A549 (cell line): ENCODE data around the gene JKAMP. TPM values are rescaled to one million over a fixed set of nuclear protein-coding genes. Genes with fewer than 3 reads are reported as not detected.

Source experiments
- ATAC-seq, 2 experiments: fragments of 200-7000 bp in 1 of 2; fragments of >200 bp in 1 of 2; cut with Nextera tagmentation in 1 of 2; cut with Tn5 transposase in 1 of 2; 3 replicates each; pipeline versions ENCODE4 v1.8.0 to v1.9.1; 2018 to 2020; ENCODE audit warnings: mild to moderate bottlenecking in 1 of 2, moderate library complexity in 1 of 2
- CTCF ChIA-PET: fragments of 300-600 bp; sonication (Branson Sonifier 250); formaldehyde crosslinking; extraction: SDS; loops from one replicate; lab custom pipeline; 2021; ENCODE audit warnings: antibody characterized with exemption, inconsistent platforms; lab: Yijun Ruan, JAX
- POLR2A ChIA-PET: fragments of 350-600 bp; formaldehyde crosslinking; extraction: SDS; loops from one replicate; lab custom pipeline; 2021; ENCODE audit warnings: antibody characterized with exemption, inconsistent platforms; lab: Yijun Ruan, JAX
- DNase-seq, 2 experiments: peaks; one replicate each; pipeline versions ENCODE4 v3.0.0 to v3.0.0-alpha.2; 2011 to 2016; ENCODE audit warnings: low read depth in 1 of 2, low spot score in 1 of 2
- FAIRE-seq: peaks from 2 replicates; lab custom pipeline; 2011; peaks lifted over from hg19 to GRCh38; lab: Jason Lieb, UNC
- H3K27ac ChIP-seq, 2 experiments: fragments of >200 bp; sonication (Bioruptor Twin); formaldehyde crosslinking; 3 replicates each; pipeline ENCODE4 v1.5.1; 2016 to 2017
- H3K4me1 ChIP-seq: fragments of >200 bp; sonication (Bioruptor Twin); formaldehyde crosslinking; 3 replicates; pipeline ENCODE4 v1.6.1; 2016
- H3K4me2 ChIP-seq: fragments of >200 bp; sonication (Bioruptor Twin); formaldehyde crosslinking; 3 replicates; pipeline ENCODE4 v1.6.1; 2016
- H3K4me3 ChIP-seq: fragments of >200 bp; sonication (Bioruptor Twin); formaldehyde crosslinking; 3 replicates; pipeline ENCODE4 v1.5.1; 2016
- H3K9me3 ChIP-seq: fragments of >200 bp; sonication (Bioruptor Twin); formaldehyde crosslinking; 3 replicates; pipeline ENCODE4 v1.6.1; 2016
- ATOH8 ChIP-seq: fragments of 250-450 bp; sonication (Bioruptor Pico); IDR thresholded peaks from 2 replicates; pipeline ENCODE4 v1.5.0; 2020; ENCODE audit warnings: low read depth, mild to moderate bottlenecking, moderate library complexity
- BCL3 ChIP-seq: fragments of >200 bp; sonication (Bioruptor Twin); formaldehyde crosslinking; IDR thresholded peaks from 3 replicates; pipeline ENCODE4 v1.6.1; 2016
- CBX8 ChIP-seq: fragments of 200-600 bp; sonication (generic); IDR thresholded peaks from 2 replicates; pipeline ENCODE4 v1.6.1; 2016
- CTCF ChIP-seq: fragments of >200 bp; sonication (Bioruptor Twin); formaldehyde crosslinking; IDR thresholded peaks from 3 replicates; pipeline ENCODE4 v1.5.1; 2016
- EHF ChIP-seq: fragments of 250-450 bp; sonication (Bioruptor Pico); IDR thresholded peaks from 2 replicates; pipeline ENCODE4 v1.5.0; 2020; ENCODE audit warnings: mild to moderate bottlenecking
- GATA3 ChIP-seq: IDR thresholded peaks from 2 replicates; pipeline ENCODE4 v1.6.1; 2012; ENCODE audit warnings: borderline replicate concordance
- HDAC2 ChIP-seq: fragments of 200-600 bp; sonication (generic); IDR thresholded peaks from 2 replicates; pipeline ENCODE4 v1.6.1; 2016
- KDM5A ChIP-seq: fragments of 200-600 bp; sonication (generic); IDR thresholded peaks from 2 replicates; pipeline ENCODE4 v1.6.1; 2016; ENCODE audit warnings: antibody characterized with exemption, mild to moderate bottlenecking
- MYC ChIP-seq: IDR thresholded peaks from 2 replicates; pipeline ENCODE4 v1.6.1; 2012; ENCODE audit warnings: mild to moderate bottlenecking, inconsistent platforms, low read length, improper control_type of control experiment, borderline replicate concordance
- PHF8 ChIP-seq: fragments of 200-600 bp; sonication (generic); IDR thresholded peaks from 2 replicates; pipeline ENCODE4 v1.6.1; 2016; ENCODE audit warnings: low read depth, mild to moderate bottlenecking, antibody characterized with exemption, moderate library complexity, borderline replicate concordance
- RAD21 ChIP-seq, 2 experiments: fragments of >200 bp in 1 of 2; sonication (Bioruptor Twin) in 1 of 2; formaldehyde crosslinking in 1 of 2; IDR thresholded peaks in 1 of 2; conservative IDR thresholded peaks in 1 of 2; 2 replicates in 1 of 2; 3 replicates in 1 of 2; pipeline ENCODE4 v1.6.1; 2012 to 2018; ENCODE audit warnings: inconsistent platforms in 1 of 2
- RARB ChIP-seq: fragments of 250-450 bp; sonication (Bioruptor Pico); IDR thresholded peaks from 2 replicates; pipeline ENCODE4 v1.8.0; 2021; ENCODE audit warnings: mild to moderate bottlenecking, moderate library complexity
- RNF2 ChIP-seq: fragments of 200-600 bp; sonication (generic); IDR thresholded peaks from 2 replicates; pipeline ENCODE4 v1.6.1; 2016; ENCODE audit warnings: low read depth, mild to moderate bottlenecking, antibody characterized with exemption, moderate library complexity, borderline replicate concordance
- SMC3 ChIP-seq: fragments of >200 bp; sonication (Bioruptor Twin); formaldehyde crosslinking; IDR thresholded peaks from 3 replicates; pipeline ENCODE4 v1.6.1; 2018; ENCODE audit warnings: inconsistent platforms
- TFCP2L1 ChIP-seq: fragments of 250-450 bp; sonication (Bioruptor Pico); IDR thresholded peaks from 2 replicates; pipeline ENCODE4 v1.5.0; 2021; ENCODE audit warnings: mild to moderate bottlenecking
- TP53 ChIP-seq: fragments of 250-450 bp; sonication (Bioruptor Pico); IDR thresholded peaks from 2 replicates; pipeline ENCODE4 v1.5.0; 2021; ENCODE audit warnings: mild to moderate bottlenecking, moderate library complexity
- ZFP36 ChIP-seq: fragments of 450-650 bp; IDR thresholded peaks from 2 replicates; pipeline ENCODE4 v1.6.1; 2014; ENCODE audit warnings: borderline replicate concordance; ENCODE audit not compliant: partially characterized antibody
- WGBS: methylation state at CpG from one replicate; pipeline ENCODE4 v1.1.6; 2017; ENCODE audit errors: missing lambda C conversion rate; 5-methylcytosine and 5-hydroxymethylcytosine counted together
- polyA plus RNA-seq, 4 experiments: library from polyadenylated mRNA; depleted of rRNA in 3 of 4; stranded (reverse); fragments of >200 nt; fragmentation: RNase III in 1 of 4; extraction: RNeasy Plus Mini Kit Qiagen cat#74134 plus additional on column Dnase treatment in 1 of 4; gene quantifications; 2 replicates in 3 of 4; 3 replicates in 1 of 4; pipeline ENCODE4 v1.2.3, GENCODE V29; 2011 to 2017
- TF ChIP-seq, protein P1 (sequence below): fragments of 450-650 bp; IDR thresholded peaks from 2 replicates; pipeline ENCODE4 v1.6.1; 2014; ENCODE audit warnings: antibody characterized with exemption

Gene JKAMP
- polyA plus RNA-seq, 2 of the 4 experiments (the other 2 are of a cell fraction), result 89.4 to 266 TPM

GRCh38 chr14:59503256-59503655 is 18.9 kb downstream of the JKAMP start:
- ATAC-seq, result no peak
- CTCF ChIA-PET, result interaction anchor here (2.0 to 3.1 kb wide), 2 partner anchors 73 kb away, joined by 8 to 14 read pairs; partner anchors contain the start of gene CCDC175

DNA sequence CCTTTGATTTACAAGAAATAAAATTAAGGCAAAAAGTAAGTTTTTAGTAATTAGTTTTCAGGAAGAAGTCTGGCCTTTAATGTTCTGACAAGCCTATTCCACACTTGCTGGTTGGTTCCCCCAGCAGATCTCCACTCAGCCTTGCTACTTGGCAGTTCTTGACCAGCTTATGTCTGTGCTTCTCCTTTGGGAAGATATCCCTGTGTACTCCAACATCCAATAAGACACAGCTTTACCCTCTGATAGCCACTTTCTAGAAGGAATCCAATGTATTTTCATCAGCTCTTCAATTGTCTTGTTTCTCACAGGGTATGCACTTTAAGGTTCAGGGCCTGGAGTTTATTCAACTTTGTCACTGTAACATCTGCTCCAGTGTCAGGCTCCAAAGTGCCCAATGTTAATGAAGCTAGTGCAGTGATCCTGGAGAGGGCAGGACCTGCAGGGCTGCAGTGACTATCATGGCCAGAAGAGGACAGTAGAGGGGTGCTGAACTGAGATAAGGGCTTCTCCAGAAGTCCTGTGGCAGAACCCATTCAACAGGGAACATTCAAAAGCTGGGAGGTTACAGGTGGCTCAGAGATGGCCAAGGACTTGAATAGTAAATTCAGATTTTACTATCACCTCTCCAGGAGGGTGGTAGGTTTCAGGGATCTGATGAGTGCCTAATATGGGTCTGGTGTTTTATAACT is 22.9 kb downstream of the JKAMP start:
- Histone ChIP-seq H3K4me1 (no peaks in the 10 kb centered on the region), H3K9me3 (no peaks in the 10 kb centered on the region), H3K27ac (no peak overlapping the region), H3K4me3 (no peak overlapping the region), H3K4me2 (no peak overlapping the region)
- TF ChIP-seq SMC3, result peak; percentile 38; the same call in 2 of the 3 replicates
- TF ChIP-seq TFCP2L1, result no peak
- TF ChIP-seq, protein P1, sequence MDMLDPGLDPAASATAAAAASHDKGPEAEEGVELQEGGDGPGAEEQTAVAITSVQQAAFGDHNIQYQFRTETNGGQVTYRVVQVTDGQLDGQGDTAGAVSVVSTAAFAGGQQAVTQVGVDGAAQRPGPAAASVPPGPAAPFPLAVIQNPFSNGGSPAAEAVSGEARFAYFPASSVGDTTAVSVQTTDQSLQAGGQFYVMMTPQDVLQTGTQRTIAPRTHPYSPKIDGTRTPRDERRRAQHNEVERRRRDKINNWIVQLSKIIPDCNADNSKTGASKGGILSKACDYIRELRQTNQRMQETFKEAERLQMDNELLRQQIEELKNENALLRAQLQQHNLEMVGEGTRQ, result no peak
- TF ChIP-seq TP53 (CRISPR knock-in tag), result no peak
- TF ChIP-seq CBX8, result no peak
- peak; percentile 57 for TF ChIP-seq CTCF
- peak; percentile 50 to 62; a peak in 4 of 5 replicates for TF ChIP-seq RAD21 (conservative IDR thresholded peaks at IDR 0.05 in 1 of 2, IDR thresholded peaks at IDR 0.05 in 1 of 2)
- DNase-seq, result peak; percentile 45 to 63
- ChIA-PET CTCF (interaction anchor here (0.6 to 6.5 kb wide), 19 partner anchors 8 to 677 kb away, joined by 3 to 52 read pairs (median 4); partner anchors contain the start of genes CCDC175, JKAMP and L3HYPDH), POLR2A (interaction anchor here (0.9 to 1.9 kb wide), 2 partner anchors 23 to 70 kb away, joined by 3 to 10 read pairs; partner anchors contain the start of genes CCDC175, JKAMP and L3HYPDH)
- peak; percentile 95 for ATAC-seq
- no peak for FAIRE-seq

More at GRCh38 chr14:59503256-59503655, 18.9 kb downstream of the JKAMP start:
- WGBS, result 90% methylated on average over 4 of the region's 4 CpGs
- no peak overlapping the region for H3K4me3 ChIP-seq
- DNase-seq, result no peak
- TF ChIP-seq TFCP2L1, result no peak
- TF ChIP-seq PHF8, result no peak
- no peak for TF ChIP-seq RNF2
- no peak for TF ChIP-seq KDM5A
- no peak for TF ChIP-seq MYC
- no peak for TF ChIP-seq BCL3
- TF ChIP-seq, all 56 proteins: peak for 0
- Histone ChIP-seq H3K4me1 (no peaks in the 10 kb centered on the region), H3K27ac (no peak overlapping the region), H3K9me3 (no peaks in the 10 kb centered on the region), H3K4me2 (no peak overlapping the region)
- POLR2A ChIA-PET, result interaction anchor here (1.6 kb wide), 1 partner anchor 20 kb away, joined by 6 read pairs; the partner anchor contains the start of genes JKAMP and L3HYPDH
- FAIRE-seq, result no peak

- POLR2A ChIA-PET, result interaction anchor here (0.9 to 1.9 kb wide), 2 partner anchors 24 to 69 kb away, joined by 3 to 10 read pairs; partner anchors contain the start of genes CCDC175, JKAMP and L3HYPDH
- FAIRE-seq, result no peak
Observed at GRCh38 chr14:59507752-59508103, 23.4 kb downstream of the JKAMP start.

More at GRCh38 chr14:59507752-59508103, 23.4 kb downstream of the JKAMP start:
- Histone ChIP-seq H3K4me2 (no peak overlapping the region), H3K27ac (no peak overlapping the region), H3K4me3 (no peak overlapping the region), H3K9me3 (no peaks in the 10 kb centered on the region), H3K4me1 (no peaks in the 10 kb centered on the region)
- 91% methylated on average over 3 of the region's 3 CpGs for WGBS
- CTCF ChIA-PET, result interaction anchor here (0.6 to 6.5 kb wide), 17 partner anchors 9 to 676 kb away, joined by 3 to 52 read pairs (median 4); partner anchors contain the start of genes CCDC175, JKAMP and L3HYPDH
- no peak for DNase-seq
- TF ChIP-seq RARB (CRISPR knock-in tag) (no peak), GATA3 (no peak), ATOH8 (CRISPR knock-in tag) (no peak), ZFP36 (no peak), EHF (CRISPR knock-in tag) (no peak), HDAC2 (no peak)
- ATAC-seq, result peak in 1 of 2 experiments; percentile 12; a peak in 1 of 6 replicates
